NCI-H2107 treated with DMSO at 0.1 percent for 48 hours (cell line): ENCODE data around the gene LIMCH1.
"Not testable (repeated sequence)": the region's sequence is repeated elsewhere in the genome, so short reads cannot be mapped to it uniquely, and the experiment has no call there.

Experiments used
- DNase-seq: peaks from one replicate; lab custom pipeline; 2025; ENCODE audit not compliant: unreplicated experiment; lab: John Stamatoyannopoulos, UW

The LIMCH1 gene

DNA sequence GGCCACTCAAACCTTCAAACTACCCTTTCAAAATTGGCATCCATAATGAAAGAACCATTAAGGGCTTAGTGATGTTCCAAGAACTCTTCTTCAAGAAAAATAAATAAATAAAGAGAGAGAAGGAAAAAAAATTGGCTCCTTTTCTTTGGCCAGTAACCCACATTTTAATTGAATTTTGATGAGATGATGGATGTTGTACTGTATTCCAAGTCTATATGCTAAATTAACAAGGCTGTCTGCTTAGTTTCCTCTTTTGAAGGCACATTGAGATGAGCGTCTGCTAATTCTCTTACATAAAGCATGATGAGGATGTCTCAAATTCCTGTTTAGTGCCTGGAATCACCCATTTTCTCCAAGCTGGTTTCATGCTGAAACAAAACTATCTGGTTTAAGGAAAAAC is 177.2 kb downstream of the LIMCH1 start:
- DNase-seq: no peak

DNA sequence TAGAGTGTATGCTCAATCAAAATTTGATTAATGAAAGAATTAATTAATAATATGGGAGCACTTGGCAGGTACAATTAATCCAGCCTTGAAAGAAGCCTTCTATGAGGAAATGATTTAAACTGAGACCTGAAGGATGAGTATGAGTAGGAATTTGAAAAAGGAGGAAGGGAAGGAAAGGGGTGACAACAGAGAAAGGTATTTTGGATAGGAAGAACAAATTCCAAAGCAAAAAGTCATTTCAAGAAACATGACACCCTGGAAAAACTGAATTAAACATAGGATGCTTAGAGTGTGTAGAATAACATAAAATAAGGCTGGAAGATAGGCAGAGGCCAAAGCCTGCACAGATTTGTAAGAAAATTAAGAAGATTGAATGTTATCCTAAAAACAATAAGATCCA is 180.9 kb downstream of the LIMCH1 start:
- no peak for DNase-seq

DNA sequence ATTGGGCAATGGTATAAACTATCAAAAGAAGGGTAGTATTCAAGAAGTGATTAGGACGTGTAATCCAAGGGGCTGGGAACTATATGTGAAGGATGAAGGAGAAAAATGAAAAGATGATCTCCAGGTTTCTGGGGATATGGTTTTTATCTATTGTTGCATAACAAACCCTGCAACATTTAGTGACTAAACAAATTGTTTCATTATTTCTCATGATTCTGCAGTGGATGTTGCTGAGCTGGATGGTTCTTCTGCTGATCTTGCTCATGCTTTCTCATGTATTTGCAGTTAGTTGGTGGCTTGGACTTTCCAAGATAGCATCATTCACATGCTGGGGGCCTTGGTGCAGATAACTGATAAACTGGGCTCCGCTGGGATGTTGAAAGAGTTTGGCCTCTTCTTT is 181.5 kb downstream of the LIMCH1 start:
- DNase-seq: no peak

DNA sequence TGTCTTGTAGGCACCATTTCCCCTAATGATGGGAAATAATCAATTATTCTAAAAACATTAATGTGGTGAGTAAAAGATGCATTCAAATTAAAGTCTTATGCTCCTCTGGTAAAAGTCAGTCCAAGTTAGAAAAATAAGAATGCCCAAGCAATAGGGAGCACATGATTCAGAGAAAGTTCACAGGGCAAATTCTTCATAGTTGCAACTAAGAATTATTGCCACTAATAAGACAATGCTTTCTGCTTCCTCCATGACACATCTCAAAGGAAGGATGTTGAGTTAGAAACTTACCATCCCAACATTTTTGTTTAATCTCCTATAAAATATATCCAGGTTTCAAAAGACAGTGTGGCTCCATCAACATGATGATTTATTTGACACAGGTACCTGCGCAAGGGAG is 184.2 kb downstream of the LIMCH1 start:
- no peak for DNase-seq

DNA sequence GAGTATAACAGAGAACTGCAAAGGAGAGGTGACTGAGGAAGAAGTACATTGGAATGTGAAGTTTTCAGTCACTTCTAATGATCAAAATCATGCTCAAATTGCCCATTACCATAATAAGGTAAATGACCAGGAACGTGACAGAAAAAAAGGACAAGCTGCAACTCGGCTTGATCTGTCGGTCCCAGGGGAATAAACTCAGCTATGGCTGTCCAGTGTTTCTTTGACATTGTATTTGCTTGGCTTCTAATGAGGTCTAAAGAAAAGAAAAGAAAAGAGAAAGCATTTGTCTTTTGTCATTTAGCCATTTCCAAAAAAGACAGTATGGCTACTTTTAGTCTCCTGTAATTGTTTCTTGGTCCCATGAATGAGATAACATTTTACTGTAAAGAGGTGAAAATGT is 185.3 kb downstream of the LIMCH1 start:
- no peak for DNase-seq

DNA sequence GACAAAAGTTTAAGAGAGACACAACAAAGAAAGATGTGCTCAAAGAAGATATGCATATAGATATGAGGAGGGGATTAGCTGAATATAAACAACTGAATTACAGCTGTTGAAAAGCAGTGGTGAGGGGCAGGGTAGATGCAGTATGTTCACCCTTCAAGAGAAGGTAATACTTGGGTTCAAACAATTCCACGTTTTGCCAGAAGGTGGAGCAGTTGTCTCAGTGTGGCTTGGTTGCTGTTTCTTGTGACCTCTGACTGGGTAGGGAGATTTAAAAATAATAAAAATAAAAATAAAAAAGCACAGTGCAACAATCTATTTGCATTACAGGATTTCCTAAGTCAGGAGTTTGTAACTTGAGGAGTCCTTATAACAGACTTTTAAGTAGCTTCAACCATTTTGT is 187.3 kb downstream of the LIMCH1 start:
- no peak for DNase-seq

DNA sequence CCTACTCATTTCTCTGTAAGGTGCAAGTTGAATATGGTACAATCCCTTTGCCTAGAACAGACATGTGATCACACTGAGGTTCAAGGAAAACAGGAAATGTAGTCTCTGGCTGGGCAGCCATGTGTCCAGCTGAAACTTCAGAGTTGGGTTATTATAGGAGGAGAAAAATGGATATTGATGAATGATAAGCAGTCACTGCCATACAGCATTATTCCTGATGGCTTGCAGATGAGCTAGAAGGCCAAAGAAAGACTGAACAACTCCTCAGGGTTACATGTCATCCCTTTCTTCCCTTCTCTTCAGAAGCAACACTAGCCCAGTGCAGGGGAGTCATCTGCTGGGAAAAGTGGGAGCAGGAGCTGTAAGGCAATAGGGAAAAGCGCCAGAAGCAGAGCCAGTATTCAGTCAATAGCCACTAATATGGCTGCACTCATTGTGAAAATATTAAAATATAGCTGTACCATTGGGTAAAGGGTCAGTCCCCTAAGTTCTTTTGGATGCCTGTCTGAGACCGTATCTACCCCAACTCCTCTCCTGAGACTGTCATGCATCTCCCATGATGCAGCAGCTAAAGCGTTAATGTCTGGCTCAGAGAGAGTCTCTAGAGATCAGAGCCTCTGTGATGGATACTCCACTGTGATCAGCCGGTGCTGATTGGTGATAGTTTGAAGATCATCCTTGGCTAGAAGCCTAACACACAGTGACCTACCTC is 190.1 kb downstream of the LIMCH1 start:
- DNase-seq: no peak

DNA sequence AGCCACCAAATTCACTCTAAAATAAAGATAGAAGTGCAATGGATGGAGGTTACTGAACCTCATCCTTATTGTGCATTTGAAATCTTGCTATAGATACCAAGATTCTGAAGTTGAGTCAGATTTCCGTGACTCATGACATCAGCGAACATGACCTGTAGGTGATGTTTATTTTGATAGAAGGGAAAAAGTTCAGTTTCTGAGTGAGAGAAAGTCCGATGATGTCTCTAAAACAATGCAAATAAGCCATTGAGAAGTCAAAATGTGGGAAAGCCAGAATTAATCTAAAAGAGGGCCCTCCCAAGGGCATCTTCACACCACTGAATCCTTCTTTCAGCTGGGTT is 190.6 kb downstream of the LIMCH1 start:
- no peak for DNase-seq

DNA sequence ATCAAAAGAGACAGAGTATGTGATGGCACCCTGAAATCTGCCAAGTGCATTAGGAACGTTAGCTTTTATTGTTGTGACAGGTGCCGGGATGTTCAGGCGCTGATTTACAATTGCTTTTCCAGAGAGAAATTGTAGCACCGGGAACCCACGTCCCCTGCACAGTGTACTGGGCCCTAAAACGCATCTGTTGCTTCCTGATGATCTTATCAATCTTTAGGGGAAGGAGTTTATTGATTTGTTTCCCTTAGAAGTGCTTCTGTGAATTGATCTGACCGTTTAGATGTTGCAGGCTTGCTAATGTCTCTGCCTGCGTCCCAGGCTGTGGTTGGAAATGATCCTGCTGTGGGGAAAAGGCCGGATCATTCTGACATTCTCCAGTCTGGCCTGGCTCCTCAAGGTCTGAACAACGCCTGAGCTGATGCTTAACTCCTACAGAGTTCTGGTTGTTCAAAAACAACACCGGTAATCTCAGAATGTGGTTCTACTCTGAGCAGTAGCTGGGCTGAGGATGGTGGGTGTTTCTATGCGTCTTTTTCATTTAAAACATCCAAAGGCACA is 193.7 kb downstream of the LIMCH1 start:
- no peak for DNase-seq

DNA sequence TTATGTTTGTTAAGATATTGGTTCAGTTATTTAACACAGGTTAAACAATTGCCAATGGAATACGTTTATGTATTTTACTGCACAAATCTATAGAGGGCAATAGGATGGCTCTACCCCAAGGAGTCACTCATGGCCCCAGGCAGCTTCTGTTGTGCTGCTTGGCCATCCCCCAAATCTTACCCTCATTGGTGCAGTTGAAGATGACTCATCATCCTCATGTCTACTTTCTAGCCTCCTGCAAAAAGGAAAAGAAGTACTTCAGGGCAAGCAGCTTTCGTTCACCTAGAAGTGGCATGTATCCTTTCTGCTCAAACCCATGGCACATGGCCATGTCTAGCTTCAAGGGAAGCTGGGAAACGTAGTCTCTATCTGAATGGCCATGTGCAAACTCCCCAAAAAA is 196.4 kb downstream of the LIMCH1 start:
- DNase-seq: no peak

DNA sequence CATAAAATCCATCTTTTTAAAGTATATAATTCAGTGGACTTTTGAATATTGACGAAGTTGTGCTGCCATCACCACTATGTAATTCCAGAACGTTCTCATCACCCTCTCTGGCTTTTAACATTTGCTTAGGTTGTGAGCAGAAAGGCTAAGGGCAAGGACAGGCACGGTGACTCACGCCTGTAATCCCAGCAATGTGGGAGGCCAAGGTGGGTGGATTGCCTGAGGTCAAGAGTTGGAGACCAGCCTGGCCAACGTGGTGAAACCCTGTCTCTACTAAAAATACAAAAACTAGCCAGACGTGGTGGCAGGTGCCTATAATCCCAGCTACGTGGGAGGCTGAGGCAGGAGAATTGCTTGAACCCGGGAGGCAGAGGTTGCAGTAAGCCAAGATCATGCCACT is 199.5 kb downstream of the LIMCH1 start:
- DNase-seq: not testable (repeated sequence)

DNA sequence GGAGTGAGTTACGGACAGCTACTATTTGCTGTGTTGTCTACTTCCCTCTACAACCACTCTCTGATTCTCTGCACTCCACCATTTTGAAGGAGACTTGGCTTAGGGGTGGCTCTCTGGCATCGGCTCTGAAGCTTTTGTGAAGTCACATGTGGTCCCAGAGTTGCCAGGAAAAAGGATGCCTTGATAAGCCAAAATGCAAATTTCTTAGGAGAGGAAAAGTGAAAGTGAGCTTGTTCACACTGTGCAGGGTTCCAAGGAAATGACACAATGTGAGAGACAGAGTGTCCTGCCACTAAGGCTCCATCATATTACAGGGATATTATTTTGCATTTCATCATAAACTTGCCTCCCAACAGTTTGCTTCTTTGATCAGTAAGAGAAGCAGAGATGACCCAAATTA is 203.4 kb downstream of the LIMCH1 start:
- DNase-seq: no peak

DNA sequence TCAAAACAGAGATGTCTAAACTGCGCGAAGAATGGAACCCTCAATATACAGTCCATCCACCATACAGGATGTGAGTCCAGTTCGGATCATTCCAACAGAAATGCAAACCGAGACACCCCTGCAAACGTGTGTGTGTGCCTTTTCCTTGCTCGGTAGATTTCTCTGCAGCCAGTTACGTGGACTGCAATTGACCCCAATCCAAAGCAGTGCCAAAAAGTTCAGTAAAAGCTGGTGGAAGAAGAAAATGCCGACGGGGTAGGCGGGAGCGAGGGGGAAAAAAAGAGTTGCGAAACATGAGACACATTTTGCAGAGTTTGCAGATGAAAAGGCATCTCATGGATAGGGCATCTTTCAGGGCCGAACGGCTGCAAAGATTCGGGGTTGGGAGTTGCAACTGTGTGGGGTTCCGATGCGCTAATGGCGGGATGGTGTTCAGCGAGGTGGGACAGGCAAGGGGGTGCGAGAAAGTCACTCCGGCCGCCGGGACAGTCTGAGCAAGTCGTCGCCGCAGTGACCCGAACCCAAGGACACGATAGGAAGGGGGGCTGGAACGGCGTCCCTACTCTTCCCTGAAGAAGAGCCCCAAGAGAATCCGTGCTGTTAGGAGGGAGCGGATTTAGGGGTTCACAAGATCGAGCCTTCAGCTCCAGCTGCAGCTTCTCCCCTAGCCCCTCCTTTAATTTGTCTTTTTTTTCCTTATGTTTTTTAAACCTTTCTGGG is 206.8 kb downstream of the LIMCH1 start:
- no peak for DNase-seq

DNA sequence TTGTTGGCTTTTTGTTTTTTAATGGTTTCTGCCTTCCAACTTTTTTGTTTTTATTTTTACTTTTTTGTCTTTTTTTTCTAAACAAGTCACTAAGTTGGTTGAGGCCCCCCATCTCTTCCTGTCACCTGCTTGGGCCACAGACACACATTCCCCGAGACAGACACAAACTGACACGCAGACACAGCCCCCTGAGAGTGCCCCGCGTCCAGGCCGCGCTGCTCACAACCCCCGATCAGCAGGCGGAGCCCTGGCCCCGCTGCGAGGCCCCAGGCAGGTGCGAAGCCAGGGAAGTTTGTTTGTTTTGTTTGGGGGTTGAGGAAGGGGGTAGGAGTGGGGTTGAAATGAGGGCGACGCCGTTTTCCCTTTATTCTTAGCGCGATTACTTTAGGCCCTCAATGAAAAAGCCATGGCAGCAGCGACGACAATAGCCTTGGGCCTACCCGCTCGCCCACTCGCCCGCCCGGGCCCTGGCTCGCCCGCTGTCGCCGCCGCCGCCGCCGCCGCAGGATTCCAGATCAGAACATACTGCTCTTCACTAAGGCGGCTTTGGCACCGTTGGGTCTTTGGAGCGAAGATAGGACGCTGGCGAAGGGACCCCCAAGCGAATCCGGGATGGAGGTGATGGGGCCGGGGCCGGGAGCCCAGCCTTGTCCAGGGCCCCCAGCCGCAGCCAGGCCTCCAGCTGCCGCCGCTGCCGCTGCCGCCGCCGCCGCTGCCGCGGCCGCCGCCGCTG is 207.5 kb downstream of the LIMCH1 start:
- DNase-seq: no peak

DNA sequence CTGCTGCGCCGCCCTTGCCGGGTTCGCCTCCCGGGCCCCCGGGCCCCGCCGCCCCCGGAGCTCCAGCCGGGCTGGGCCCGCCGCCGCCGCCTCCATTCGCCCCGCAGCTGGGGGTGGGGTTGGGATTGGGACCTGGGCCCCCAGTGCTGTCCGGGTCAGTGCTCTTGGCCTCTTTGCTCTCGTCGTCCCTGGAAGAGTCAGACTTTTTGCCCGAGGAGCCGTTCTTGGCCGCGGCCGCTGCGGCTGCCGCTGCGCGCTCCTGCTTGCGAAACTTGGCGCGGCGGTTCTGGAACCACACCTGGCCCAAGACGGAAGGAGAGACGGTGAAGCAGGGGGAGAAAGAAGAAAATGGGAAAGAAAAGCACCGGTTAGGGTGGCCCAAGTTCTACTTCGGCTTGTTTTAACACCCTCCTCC is 208.1 kb downstream of the LIMCH1 start:
- DNase-seq: no peak

DNA sequence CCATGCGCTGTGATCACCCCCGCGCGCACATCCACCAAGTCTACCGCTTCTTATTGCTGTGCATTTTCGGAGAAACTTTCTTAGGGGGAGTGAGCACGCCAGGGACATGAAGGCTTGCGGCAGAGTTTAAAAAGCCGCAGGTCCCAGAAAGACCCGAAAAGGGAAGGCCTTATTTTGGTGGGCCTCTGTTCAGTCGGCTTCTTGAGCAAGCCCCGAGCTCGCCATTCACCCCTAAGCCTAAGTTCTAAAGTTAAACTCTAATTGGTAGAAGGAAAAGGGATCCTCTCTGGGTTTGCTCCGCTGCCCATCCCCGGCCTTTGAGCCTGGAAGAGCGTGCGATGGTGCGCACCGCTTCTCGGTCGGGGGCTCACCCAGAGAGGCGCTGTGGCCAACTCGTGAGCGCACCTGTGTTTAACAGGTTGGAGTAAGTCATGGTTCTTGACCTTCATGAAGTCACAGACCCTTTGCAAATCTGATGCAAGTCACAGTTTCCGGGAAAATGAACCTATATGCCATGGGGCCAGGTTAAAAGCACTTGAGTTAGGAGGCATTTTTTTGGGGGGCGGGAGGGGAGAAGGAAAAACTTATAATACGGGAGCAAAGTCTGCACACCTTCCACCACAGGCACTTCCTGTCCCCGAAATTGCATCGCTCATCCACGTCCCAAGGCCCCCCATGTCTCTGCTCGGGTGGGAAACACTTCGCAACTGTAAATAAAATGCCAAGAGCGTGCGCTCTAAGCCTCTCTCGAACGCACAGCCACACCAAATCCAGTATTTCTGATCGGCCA is 208.7 kb downstream of the LIMCH1 start:
- no peak for DNase-seq

DNA sequence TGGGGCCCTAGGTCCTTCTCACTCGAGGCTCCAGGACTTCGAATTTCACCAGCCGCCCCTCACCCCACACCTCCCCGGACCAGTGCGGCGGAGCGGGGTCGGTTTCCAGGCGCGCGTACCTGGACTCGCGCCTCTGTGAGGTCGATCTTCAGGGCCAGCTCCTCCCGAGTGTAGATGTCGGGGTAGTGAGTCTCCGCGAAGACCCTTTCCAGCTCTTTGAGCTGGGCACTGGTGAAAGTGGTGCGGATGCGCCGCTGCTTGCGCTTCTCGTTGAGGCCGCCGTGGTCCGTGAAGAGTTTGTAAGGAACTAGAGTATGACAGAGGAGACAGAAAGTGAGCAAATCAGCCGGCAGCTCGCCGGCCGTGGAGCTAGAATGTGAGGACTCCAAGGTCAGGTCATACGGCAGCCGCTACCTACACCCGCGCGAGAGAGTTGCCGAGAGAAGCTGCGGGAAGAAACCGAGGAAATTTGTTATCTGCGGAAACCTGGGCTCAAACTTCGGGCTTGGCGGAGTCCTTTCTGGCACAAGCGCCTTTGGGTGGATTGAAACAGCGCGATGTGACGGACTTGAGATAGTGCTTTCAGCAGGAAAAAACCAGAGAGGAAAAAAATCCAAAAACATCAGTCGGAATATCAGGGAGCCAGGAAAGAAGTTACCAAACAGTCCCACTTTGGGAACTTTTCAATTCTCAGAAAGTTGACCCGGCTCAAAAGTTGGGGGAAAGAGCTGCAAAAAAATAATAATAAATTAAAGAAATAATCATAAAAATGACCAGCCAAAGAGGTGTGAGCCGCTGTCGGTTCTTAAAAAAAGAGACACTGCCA is 209.5 kb downstream of the LIMCH1 start:
- no peak for DNase-seq

DNA sequence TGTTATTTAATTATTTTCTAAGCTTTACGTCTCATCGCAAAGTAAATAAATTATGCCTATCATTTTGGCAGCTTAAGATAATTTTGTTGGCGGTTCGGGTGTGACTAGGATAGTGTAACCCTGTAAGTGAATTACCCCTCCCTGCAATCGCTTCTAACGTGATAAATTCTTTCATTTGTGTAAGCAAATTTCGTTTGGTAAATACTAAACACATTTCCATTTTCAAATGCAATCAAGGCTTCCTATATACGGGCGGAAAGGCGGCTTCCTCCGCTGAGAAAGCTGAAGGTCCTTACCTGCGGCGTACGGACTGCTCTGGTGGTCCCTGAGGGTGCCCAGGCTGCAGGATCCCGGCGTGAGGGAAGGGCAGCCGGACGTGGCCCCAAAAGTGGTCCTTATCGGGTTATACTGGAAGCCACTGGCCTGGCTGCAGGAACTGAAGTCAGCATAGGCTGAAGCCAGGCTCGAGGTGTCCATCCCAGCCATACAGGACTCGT is 210.2 kb downstream of the LIMCH1 start:
- DNase-seq: no peak

DNA sequence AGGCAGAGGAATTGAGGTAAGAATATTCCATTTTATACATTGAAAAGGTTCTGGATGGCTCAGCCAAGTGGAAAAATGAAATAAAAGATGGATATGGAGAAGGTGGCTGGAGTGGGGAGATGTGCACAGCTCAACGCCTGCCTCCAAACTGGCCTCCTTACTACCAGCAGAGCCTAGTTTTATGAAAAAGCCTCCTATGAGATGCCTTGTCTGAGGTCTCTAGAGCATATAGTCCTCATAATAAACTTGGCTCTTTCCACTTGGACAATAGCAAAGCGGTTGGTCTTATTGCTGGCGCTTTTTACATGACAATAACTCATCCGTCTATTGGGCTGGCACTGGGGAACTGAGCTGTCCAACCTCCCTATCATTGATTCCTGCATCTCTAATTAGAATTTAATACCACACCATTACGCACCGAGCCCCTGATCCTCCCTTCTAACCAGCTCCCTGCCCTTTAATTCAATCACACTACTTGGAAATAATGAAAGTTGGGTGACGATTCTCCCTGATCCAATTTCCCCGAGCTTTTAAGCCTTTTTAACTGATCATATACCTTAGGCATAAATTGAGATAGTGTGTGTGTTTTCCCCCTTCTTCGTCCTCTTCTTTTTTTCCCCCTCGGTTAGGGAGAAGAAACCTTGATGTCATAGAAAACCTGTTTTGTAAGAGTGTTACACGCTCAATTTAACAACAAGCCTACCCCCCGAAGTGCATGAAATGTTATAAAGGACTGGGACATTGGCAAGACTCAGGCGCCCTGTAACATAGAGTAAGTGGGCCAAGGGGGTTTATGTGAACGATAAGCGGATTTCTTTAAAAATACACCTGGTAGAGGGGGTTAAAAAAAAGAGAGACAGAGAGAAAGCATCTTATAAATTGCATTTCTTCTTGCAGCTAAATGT is 210.9 kb downstream of the LIMCH1 start, which contains the start of gene PHOX2B:
Gene PHOX2B, minus strand, starts transcription at position 155 of the 905 bp plus-strand sequence. Its CDS starts 115 bp downstream, at position 40.
- DNase-seq: no peak
